ENCODE results near the gene NINJ2. TPM values are rescaled to one million over a fixed set of nuclear protein-coding genes. Genes with fewer than 3 reads are reported as not detected.
"Not testable (repeated sequence)": the region's sequence is repeated elsewhere in the genome, so short reads cannot be mapped to it uniquely, and the experiment has no call there.

Gene NINJ2
- polyA plus RNA-seq, 1 of the 3 experiments (the other 2 are of a cell fraction): 0.07 TPM

DNA sequence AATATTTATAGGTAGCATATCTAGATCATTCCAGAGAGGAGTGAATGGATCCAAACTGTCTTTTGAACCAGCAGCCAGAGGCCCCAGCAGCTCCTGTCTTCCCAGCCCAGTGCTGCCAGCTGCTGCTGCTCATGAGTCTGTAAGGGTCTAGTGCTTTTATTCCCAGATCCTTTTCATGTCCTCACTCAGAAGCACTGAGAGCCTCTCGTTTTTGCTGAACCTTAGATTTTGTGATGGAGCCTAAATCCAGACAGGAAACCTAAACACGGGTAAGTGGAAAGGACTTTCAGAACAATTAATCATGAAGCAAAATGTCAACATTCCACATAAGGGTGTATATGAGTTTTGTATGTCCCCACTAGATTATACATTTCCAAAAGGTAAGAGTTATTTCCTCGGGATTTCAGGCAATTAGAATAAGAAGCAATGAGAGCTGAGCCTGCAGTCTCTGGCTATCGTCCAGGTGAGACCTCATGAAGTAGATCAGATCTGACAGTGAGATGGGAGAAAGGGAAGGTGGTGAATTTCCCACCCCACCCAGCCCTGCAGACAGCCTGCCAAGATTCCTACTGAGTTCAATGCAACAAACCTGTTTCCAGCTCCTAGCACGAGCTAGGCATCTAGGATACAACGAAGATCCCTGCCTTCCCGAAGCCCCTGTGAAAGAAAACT is 84.4 kb downstream of the NINJ2 start:
- Histone ChIP-seq H3K9ac (no peak overlapping the region), H3K4me2 (no peak overlapping the region), H4K20me1 (ENCODE audit: insufficient read depth) (no peaks in the 10 kb centered on the region), H3F3A (replicated peaks; ENCODE audit: insufficient read depth) (no peaks in the 10 kb centered on the region), H3K27me3 (ENCODE audit: insufficient read depth) (no peaks in the 10 kb centered on the region), H3K36me3 (replicated peaks in 1 of 2; ENCODE audit: control insufficient read depth in 1 of 2, insufficient read depth in 2 of 2, low read length in 1 of 2) (no peaks in the 10 kb centered on the region), H3K27ac (ENCODE audit: low read depth in 2 of 2, low read length in 1 of 2) (no peak overlapping the region), H3K4me3 (ENCODE audit: low read depth in 2 of 2, low read length in 1 of 2) (no peak overlapping the region), H3K79me2 (ENCODE audit: insufficient read depth) (no peaks in the 10 kb centered on the region), H3K9me2 (no peaks in the 10 kb centered on the region), H2AFZ (ENCODE audit: low read depth) (no peak overlapping the region), H3K9me3 (no peaks in the 10 kb centered on the region), H3K4me1 (ENCODE audit: control insufficient read depth in 1 of 2, insufficient read depth in 2 of 2, low read depth in 1 of 2, low read length in 1 of 2) (peaks cover 0 to 22% of the 10 kb centered on the region in 2 experiments; a peak in 2 of 4 replicates)
- DNase-seq: no peak
- ChIA-PET CTCF (interaction anchor here (0.7 to 6.5 kb wide), 8 partner anchors 9 to 1005 kb away, joined by 3 to 129 read pairs (median 10); partner anchors contain the start of genes RAD52 and WNK1), POLR2A (no interaction called here)
- TF ChIP-seq GATA2 (CRISPR knock-in tag; IDR thresholded peaks at IDR 0.05): no peak
- no peak for TF ChIP-seq RCOR1 (IDR thresholded peaks at IDR 0.05; ENCODE audit: low read length)
- TF ChIP-seq, protein P1, sequence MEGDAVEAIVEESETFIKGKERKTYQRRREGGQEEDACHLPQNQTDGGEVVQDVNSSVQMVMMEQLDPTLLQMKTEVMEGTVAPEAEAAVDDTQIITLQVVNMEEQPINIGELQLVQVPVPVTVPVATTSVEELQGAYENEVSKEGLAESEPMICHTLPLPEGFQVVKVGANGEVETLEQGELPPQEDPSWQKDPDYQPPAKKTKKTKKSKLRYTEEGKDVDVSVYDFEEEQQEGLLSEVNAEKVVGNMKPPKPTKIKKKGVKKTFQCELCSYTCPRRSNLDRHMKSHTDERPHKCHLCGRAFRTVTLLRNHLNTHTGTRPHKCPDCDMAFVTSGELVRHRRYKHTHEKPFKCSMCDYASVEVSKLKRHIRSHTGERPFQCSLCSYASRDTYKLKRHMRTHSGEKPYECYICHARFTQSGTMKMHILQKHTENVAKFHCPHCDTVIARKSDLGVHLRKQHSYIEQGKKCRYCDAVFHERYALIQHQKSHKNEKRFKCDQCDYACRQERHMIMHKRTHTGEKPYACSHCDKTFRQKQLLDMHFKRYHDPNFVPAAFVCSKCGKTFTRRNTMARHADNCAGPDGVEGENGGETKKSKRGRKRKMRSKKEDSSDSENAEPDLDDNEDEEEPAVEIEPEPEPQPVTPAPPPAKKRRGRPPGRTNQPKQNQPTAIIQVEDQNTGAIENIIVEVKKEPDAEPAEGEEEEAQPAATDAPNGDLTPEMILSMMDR (IDR thresholded peaks at IDR 0.05): no peak
- no peak for TF ChIP-seq GABPA (IDR thresholded peaks at IDR 0.05; ENCODE audit: low read depth)
- TF ChIP-seq, protein P2, sequence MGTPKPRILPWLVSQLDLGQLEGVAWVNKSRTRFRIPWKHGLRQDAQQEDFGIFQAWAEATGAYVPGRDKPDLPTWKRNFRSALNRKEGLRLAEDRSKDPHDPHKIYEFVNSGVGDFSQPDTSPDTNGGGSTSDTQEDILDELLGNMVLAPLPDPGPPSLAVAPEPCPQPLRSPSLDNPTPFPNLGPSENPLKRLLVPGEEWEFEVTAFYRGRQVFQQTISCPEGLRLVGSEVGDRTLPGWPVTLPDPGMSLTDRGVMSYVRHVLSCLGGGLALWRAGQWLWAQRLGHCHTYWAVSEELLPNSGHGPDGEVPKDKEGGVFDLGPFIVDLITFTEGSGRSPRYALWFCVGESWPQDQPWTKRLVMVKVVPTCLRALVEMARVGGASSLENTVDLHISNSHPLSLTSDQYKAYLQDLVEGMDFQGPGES (IDR thresholded peaks at IDR 0.05; ENCODE audit: low read depth, low read length): no peak
- TF ChIP-seq FOXM1 (IDR thresholded peaks at IDR 0.05; ENCODE audit: low read depth): no peak
- no peak for TF ChIP-seq SMC3 (IDR thresholded peaks at IDR 0.05; ENCODE audit: low read depth, low read length)
- no peak for TF ChIP-seq YY1 (IDR thresholded peaks at IDR 0.05; ENCODE audit: low read depth)
- TF ChIP-seq TCF12 (IDR thresholded peaks at IDR 0.05): no peak
- no peak for TF ChIP-seq RFX5 (IDR thresholded peaks at IDR 0.05; ENCODE audit: low read length)
- TF ChIP-seq, protein P3, sequence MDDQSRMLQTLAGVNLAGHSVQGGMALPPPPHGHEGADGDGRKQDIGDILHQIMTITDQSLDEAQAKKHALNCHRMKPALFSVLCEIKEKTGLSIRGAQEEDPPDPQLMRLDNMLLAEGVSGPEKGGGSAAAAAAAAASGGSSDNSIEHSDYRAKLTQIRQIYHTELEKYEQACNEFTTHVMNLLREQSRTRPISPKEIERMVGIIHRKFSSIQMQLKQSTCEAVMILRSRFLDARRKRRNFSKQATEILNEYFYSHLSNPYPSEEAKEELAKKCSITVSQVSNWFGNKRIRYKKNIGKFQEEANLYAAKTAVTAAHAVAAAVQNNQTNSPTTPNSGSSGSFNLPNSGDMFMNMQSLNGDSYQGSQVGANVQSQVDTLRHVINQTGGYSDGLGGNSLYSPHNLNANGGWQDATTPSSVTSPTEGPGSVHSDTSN (IDR thresholded peaks at IDR 0.05): no peak; the same call in 1 of the 2 replicates
- no peak for TF ChIP-seq TAF1 (IDR thresholded peaks at IDR 0.05; ENCODE audit: borderline replicate concordance, low read depth, low read length)
- TF ChIP-seq NFIC (IDR thresholded peaks at IDR 0.05; ENCODE audit: borderline replicate concordance): no peak
- no peak for TF ChIP-seq JUND (IDR thresholded peaks at IDR 0.05)
- TF ChIP-seq, protein P4, sequence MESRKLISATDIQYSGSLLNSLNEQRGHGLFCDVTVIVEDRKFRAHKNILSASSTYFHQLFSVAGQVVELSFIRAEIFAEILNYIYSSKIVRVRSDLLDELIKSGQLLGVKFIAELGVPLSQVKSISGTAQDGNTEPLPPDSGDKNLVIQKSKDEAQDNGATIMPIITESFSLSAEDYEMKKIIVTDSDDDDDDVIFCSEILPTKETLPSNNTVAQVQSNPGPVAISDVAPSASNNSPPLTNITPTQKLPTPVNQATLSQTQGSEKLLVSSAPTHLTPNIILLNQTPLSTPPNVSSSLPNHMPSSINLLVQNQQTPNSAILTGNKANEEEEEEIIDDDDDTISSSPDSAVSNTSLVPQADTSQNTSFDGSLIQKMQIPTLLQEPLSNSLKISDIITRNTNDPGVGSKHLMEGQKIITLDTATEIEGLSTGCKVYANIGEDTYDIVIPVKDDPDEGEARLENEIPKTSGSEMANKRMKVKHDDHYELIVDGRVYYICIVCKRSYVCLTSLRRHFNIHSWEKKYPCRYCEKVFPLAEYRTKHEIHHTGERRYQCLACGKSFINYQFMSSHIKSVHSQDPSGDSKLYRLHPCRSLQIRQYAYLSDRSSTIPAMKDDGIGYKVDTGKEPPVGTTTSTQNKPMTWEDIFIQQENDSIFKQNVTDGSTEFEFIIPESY (IDR thresholded peaks at IDR 0.05; ENCODE audit: borderline replicate concordance, low read depth): no peak
- TF ChIP-seq, protein P5, sequence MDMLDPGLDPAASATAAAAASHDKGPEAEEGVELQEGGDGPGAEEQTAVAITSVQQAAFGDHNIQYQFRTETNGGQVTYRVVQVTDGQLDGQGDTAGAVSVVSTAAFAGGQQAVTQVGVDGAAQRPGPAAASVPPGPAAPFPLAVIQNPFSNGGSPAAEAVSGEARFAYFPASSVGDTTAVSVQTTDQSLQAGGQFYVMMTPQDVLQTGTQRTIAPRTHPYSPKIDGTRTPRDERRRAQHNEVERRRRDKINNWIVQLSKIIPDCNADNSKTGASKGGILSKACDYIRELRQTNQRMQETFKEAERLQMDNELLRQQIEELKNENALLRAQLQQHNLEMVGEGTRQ (IDR thresholded peaks at IDR 0.05; ENCODE audit: borderline replicate concordance, low read depth, low read length): no peak
- TF ChIP-seq NRF1 (IDR thresholded peaks at IDR 0.05; ENCODE audit: low read depth, low read length): no peak
- TF ChIP-seq TEAD4 (IDR thresholded peaks at IDR 0.05; ENCODE audit: borderline replicate concordance, insufficient read depth): no peak
- no peak for TF ChIP-seq CHD2 (IDR thresholded peaks at IDR 0.05; ENCODE audit: low read length, partially characterized antibody)
- WGBS (ENCODE audit: low lambda C conversion rate): 58% methylated on average over 7 of the region's 7 CpGs

DNA sequence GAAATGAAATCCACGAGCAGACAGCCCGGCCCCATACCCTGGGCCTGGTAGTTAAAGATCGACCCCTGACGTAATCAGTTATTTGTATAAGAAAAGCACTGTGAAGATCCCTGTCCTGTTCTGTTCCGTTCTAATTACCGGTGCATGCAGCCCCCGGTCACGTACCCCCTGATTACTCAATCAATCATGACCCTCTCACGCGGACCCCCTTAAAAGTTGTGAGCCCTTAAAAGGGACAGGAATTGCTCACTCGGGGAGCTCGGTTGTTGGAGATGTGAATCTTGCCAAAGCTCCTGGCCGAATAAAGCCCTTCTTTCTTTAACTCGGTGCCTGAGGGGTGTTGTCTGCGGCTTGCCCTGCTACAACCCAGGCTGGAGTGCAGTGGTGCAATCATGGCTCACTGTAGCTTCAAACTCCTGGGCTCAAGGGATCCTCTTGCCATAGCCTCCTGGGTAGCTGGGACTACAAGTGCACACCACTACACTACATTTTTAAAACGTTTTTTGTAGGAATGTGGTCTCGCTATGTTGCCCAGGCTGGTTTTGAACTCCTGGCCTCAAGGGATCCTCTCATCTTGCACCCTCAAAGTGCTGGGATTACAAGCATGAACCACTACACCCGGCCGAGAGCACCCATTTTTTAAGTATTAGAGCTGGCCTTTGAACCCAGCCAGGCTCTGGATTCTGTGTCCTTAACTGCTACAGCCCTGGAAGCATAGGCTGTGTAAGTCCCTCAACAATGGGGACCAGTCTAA is 85.1 kb downstream of the NINJ2 start:
- H3K9me2 ChIP-seq; DNase-seq; H3K9ac ChIP-seq; H3K4me3 ChIP-seq (ENCODE audit: low read depth in 2 of 2, low read length in 1 of 2); H3K27ac ChIP-seq (ENCODE audit: low read depth in 2 of 2, low read length in 1 of 2); H3K36me3 ChIP-seq (replicated peaks in 1 of 2; ENCODE audit: control insufficient read depth in 1 of 2, insufficient read depth in 2 of 2, low read length in 1 of 2); H3K4me2 ChIP-seq; POLR2A ChIA-PET; H4K20me1 ChIP-seq (ENCODE audit: insufficient read depth); H3K9me3 ChIP-seq; H3K27me3 ChIP-seq (ENCODE audit: insufficient read depth); H2AFZ ChIP-seq (ENCODE audit: low read depth); H3K79me2 ChIP-seq (ENCODE audit: insufficient read depth); H3F3A ChIP-seq (replicated peaks; ENCODE audit: insufficient read depth): not testable (repeated sequence)
- 89% methylated on average over 16 of the region's 19 CpGs for WGBS (ENCODE audit: low lambda C conversion rate)
- CTCF ChIA-PET: interaction anchor here (1.5 to 6.5 kb wide), 7 partner anchors 8 to 1005 kb away, joined by 3 to 129 read pairs (median 19); partner anchors contain the start of genes RAD52 and WNK1
- H3K4me1 ChIP-seq (ENCODE audit: control insufficient read depth in 1 of 2, insufficient read depth in 2 of 2, low read depth in 1 of 2, low read length in 1 of 2): peaks cover 0 to 18% of the 10 kb centered on the region in 2 experiments; a peak in 2 of 4 replicates
